ENCODE results near the gene GPS1. TPM values are rescaled to one million over a fixed set of nuclear protein-coding genes. Genes with fewer than 3 reads are reported as not detected.
A peak's percentile ranks its signal among the peaks of the same experiment; 100 is the strongest.

GPS1 gene
- total RNA-seq, 1 donor from 2014 or later = 35.5 TPM

- no peak for DNase-seq
Observed at GRCh38 chr17:82091264-82092066, 39.8 kb downstream of the GPS1 start.

GRCh38 chr17:82092094-82092586, 40.4 kb downstream of the GPS1 start:
- DNase-seq = no peak

- DNase-seq = no peak
Observed at GRCh38 chr17:82092628-82092994, 40.9 kb downstream of the GPS1 start.

GRCh38 chr17:82092995-82093751, 41.5 kb downstream of the GPS1 start:
- no peak for DNase-seq

GRCh38 chr17:82094931-82095776, 43.5 kb downstream of the GPS1 start:
- DNase-seq = no peak

GRCh38 chr17:82095777-82096708, 44.3 kb downstream of the GPS1 start:
- no peak for DNase-seq

- no peak for DNase-seq
Observed at GRCh38 chr17:82096709-82097183, 45.0 kb downstream of the GPS1 start.

GRCh38 chr17:82097184-82097918, 45.7 kb downstream of the GPS1 start:
- DNase-seq = no peak

- no peak for DNase-seq
Observed at GRCh38 chr17:82097919-82098168, 46.1 kb downstream of the GPS1 start.

- DNase-seq = peak; percentile 95
Observed at GRCh38 chr17:82098169-82098938, 46.7 kb downstream of the GPS1 start, which contains the start of gene FASN. Gene FASN, minus strand, starts transcription at chr17:82098236. Its CDS starts 1,791 bp downstream, at chr17:82096445.

- no peak for DNase-seq
Observed at GRCh38 chr17:82098939-82099763, 47.5 kb downstream of the GPS1 start.

GRCh38 chr17:82100502-82101298, 49.0 kb downstream of the GPS1 start:
- DNase-seq = no peak

- no peak for DNase-seq
Observed at GRCh38 chr17:82101301-82101715, 49.6 kb downstream of the GPS1 start.

- DNase-seq = no peak
Observed at GRCh38 chr17:82101767-82102679, 50.3 kb downstream of the GPS1 start.

GRCh38 chr17:82103553-82104451, 52.1 kb downstream of the GPS1 start:
- peak; percentile 22 for DNase-seq
